HL-60 (cell line): Measurements from ENCODE around the gene DGUOK.

Source experiments
- CTCF ChIP-seq: IDR thresholded peaks from one replicate; pipeline ENCODE4 v1.5.1; 2011; ENCODE audit warnings: low read length, control low read depth, inconsistent platforms; ENCODE audit not compliant: insufficient read depth
- POLR2AphosphoS5 ChIP-seq: IDR thresholded peaks from 2 replicates; pipeline ENCODE4 v1.6.1; 2012; ENCODE audit warnings: low read depth
- REST ChIP-seq: IDR thresholded peaks from 2 replicates; pipeline ENCODE4 v1.6.1; 2012; ENCODE audit warnings: low read depth; ENCODE audit not compliant: insufficient replicate concordance
- SPI1 ChIP-seq: IDR thresholded peaks from 2 replicates; pipeline ENCODE4 v1.6.1; 2012; ENCODE audit warnings: low read depth, mild to moderate bottlenecking, borderline replicate concordance

GRCh38 chr2:73921581-73921980 lies 5.1 kb upstream of the DGUOK start:
- TF ChIP-seq SPI1 (no peak), CTCF (no peak), POLR2AphosphoS5 (no peak), REST (no peak)
